NCI-H1694 treated with DMSO at 0.1 percent for 48 hours (cell line): Measurements from ENCODE around the gene CHRND.
"Not testable (repeated sequence)": the region's sequence is repeated elsewhere in the genome, so short reads cannot be mapped to it uniquely, and the experiment has no call there.

Experiments
- DNase-seq: peaks from one replicate; lab custom pipeline; 2025; lab: John Stamatoyannopoulos, UW

Gene CHRND

DNA sequence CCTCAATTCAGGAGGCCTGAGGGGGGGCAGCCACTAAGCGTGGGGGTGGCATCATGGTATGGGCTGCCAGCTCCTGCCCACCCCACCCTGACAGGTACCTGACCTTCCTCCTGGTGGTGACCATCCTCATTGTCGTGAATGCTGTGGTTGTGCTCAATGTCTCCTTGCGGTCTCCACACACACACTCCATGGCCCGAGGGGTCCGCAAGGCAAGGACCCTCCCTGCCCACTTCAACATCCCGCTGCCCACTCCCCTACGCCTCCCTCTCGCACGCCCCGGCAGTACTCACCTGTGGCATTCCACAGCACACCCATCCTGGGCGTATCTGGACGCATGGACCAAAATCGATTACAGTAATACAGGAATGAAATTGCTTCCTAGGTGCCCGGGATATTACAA, 17.5 kb downstream of the CHRND start:
- no peak for DNase-seq

DNA sequence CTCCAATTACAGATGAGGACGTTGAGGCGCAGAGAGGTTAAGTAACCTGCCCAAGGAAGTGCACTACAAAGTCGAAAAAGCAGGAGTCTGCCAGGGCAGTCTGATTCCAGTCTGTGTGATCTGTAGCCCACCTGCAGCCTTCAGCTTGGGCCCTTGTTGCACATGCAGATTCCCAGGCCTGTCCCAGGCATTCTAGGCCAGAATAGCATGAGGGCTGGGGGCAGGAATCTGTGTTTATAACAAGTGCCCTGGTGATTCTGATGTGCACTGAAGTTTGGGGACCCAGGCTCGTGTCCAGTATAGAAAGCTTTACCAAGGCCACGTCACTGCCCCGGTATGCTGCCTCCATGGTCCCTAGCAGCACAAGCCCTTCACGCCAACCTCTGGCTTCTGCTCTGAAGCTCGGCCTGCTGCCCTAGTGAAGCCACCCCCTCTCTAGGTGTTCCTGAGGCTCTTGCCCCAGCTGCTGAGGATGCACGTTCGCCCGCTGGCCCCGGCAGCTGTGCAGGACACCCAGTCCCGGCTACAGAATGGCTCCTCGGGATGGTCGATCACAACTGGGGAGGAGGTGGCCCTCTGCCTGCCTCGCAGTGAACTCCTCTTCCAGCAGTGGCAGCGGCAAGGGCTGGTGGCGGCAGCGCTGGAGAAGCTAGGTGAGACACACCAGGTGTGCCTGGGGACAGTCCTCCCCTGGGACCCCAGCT, 18.1 kb downstream of the CHRND start:
- DNase-seq, result no peak

DNA sequence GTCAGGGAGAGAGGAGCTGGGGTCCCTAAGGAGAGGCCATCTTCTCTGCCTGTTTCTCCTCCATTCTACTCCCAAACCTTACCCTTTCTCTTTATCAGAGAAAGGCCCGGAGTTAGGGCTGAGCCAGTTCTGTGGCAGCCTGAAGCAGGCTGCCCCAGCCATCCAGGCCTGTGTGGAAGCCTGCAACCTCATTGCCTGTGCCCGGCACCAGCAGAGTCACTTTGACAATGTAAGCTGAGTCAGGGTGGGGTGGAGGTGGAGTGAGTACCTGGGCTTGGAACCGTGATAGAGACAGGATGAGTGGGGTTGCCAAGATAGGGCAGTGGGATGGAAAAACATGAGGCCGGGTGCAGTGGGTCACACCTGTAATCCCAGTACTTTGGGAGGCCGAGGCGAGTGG, 18.7 kb downstream of the CHRND start:
- DNase-seq, result no peak

DNA sequence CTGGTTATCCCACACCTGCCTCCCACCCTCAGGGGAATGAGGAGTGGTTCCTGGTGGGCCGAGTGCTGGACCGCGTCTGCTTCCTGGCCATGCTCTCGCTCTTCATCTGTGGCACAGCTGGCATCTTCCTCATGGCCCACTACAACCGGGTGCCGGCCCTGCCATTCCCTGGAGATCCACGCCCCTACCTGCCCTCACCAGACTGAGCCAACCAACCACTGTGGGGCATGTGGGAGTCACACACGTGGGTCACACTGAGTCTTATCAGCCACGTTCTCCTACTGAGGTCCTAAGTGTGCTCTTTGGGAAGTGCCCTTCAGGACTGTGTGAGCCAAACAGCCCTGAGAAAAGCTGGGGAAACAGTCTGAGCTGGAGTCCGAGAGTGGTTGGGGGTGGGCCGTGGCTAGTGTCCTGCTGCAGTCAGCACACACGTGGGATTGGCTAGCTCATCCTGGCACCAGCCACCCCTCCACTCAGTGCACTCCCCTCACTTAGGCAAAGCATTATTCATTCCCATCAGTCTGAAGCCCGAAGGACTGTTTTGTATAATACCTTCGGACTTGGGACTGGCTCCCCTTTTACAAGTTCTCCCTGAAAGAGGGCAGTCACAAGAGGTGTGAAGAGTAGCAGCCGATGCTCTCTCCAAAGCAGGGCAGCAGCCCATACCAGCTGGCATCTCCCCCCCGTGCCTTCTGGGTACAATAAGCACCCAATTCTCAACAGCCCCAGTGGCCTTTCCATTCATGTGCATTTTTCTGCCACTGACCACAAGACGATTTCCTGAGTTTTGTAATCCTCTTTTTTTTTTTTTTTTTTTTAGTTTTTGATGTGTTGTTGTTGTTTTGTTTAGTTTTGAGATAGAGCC, 19.8 kb downstream of the CHRND start:
- no peak for DNase-seq

DNA sequence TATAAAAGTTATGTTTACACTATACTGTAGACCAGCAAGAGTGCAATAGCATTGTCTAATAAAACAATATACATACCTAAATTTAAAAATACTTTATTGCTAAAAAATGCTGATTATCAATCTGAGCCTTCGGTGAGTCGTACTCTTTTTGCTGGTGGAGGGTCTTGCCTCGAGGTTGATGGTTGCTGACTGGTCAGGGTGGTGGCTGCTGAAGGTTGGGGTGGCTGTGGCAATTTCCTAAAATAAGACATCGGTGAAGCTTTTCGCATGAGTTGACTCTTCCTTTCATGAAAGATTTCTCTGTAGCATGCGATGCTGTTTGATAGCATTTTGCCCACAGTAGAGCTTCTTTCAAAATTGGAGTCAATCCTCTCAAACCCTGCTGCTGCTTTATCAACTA, 22.0 kb downstream of the CHRND start:
- no peak for DNase-seq

DNA sequence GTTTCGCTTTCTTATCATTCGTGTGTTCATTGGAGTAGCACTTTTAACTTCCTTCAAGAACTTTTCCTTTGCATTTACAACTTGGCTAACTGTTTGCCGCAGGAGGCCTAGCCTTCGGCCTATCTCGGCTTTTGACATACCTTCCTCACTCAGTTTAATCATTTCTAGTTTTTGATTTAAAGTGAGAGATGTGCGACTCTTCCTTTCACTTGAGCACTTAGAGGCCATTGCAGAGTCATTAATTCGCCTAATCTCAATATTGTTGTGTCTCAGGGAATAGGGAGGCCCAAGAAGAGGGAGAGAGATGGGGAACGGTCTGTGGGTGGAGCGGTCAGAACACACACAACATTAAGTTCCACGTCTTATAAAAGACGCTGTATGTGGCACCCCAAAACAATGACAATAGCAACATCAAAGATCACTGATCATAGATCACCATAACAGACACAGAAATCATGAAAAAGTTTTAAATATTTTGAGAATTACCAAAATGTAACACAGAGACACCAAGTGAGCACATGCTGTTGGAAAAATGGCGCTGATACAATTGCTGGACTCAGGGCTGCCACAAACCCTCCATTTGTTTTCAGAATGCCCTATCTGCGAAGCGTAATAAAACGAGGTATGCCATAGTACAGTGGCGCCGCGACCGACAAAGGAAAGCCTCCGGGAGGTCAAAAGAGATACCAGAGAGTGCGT, 23.8 kb downstream of the CHRND start:
- DNase-seq, result no peak

DNA sequence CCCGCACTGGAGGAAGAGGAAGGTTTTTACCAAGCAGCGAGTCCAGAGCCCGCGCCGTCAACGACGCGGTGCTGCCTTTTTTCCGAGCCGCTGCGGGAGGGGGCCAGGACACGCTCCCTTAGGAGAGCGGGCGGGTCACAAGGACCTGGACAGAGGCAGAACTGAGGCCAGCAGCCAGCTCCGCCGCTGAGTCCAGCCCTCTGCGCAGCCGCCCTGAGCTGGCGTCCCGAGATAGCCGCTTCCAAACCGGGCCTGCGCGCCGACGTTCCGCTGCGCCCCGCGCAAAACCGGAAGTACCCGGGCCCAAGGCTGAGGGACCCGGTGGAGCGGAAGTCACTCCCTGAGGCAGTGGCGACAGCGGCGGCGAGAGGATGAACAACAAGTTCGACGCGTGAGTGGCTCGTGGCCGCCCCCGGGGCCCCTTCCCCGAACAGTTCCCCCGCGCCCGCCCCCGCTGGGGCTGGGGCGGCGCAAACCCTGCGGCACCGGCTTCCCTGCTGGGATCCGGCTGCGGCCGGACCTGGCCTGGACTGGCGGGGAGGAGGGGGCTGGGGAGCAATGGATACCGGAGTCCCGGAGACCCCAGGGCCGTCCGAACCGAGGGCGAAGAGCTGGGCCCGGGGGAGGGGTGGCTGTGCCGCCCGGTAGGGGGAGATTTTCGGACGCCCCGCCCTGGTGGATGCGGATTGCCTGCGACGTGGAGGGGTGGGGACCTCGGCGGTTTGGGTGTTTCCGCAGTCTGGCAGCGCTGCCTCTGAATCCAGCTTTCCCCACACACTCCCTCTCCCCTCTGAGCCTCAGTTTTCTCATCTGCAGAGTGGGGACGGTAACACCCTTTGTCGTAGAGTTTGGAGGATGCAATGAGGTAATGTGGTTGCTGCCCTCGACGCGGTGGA, 24.6 kb downstream of the CHRND start, which contains the start of the genes EIF4E2 and TIGD1:
EIF4E2 (plus strand) TSS at position 336 of the 896 bp plus-strand sequence; CDS start at position 372, 36 bp downstream.
TIGD1 (minus strand) TSS at position 204 of the 896 bp plus-strand sequence. CDS start 675 bp downstream, outside the sequence.
- DNase-seq, result peak; percentile 74

DNA sequence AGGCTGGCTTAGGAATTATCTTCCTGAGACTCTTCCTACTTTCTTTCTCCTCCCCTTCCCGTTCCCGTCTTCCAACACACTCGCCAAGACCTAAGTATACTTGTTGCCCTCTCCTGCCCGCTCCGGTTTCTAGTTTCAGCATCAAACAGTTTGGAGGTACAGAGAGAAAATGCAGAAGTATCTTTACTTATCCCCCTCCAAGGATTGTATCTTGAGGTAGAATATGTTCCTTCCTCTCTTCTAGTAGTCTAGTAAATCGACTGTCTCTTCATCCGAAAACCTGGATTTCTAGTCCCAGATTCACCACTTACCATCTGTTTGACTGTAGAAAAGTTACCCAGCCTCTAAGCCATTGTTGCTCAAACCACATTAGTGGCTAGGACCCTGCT, 25.3 kb downstream of the CHRND start:
- no peak for DNase-seq

DNA sequence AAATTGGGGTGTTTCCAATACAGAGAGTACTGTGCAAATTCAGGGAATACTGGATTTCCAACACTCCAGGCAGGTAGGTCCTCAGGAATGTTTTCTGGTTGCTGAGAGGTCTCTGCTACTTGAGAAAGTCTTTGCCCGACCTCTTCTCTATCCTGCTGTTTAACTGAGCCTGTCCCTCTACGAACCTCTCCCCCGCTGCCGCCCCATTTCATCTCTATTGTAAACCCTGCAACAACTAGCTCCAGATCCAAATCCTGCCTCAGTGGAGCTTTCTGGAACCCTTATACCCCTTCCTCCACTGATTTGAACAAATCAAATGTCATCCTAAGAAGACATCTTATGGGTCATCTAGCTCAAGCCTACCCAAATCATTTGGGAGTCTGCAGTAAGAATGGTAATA, 25.8 kb downstream of the CHRND start:
- DNase-seq, result no peak

DNA sequence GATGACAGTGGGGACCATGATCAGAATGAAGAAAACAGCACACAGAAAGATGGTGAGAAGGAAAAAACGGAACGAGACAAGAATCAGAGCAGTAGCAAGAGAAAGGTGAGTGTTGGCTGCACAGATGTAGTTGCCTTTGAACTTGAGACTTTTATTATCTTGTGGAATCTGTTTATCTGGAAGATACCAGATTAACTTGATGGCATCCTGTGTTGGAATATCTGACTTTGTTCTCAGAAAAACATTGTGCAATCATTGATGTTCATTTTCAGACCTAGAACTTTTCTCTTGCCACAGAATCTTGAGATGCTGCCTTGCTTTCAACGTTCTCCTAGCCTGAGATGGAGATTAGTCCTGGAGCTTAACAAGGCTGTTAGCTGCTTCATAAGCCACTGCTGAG, 30.5 kb downstream of the CHRND start:
- DNase-seq, result no peak

DNA sequence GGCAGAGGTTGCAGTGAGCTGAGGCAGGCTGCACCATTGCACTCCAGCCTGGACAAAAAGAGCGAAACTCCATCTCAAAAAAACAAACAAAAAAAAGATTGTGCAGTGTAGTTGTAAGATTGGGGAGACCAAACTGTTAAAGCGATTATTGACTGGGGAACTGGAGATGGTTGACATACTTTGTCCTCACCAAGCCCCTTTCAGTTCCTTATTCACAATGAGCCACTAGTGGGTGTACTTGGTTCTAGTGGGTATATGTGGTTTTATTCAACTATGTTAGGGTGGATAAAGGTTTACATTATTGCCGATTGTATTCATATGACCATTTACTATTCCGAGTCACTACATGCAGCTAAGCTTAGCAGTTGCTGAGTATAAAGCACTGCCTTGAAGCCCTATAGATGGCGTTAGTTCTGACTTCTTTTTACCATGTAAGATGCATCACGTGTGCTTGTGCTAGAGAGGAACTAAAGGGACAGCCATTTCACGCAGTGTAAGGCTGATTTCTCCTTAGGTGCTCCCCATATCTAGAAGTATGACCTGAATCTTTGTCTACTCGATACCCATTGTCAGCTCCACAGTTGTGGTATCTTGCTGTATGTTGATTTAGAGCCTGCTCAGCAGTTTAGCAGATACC, 36.7 kb downstream of the CHRND start:
- no peak for DNase-seq

DNA sequence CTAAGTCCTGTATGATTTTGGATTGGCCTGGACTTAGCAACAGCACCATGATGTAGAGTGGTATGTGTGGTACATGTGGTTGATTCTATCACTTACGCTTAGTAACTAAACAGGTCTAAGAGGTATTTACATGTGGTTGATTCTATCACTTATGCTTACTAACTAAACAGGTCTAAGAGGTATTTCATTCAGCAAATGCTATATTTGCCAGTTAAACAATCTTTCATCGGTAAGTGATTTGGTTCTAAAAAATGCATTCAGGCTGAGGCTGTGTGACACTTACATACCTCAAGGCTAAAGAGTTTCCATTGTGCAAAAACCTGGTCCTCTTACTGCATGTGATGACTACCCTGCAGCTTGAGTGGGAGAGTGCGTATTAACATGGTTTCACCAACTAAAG, 37.6 kb downstream of the CHRND start:
- no peak for DNase-seq

DNA sequence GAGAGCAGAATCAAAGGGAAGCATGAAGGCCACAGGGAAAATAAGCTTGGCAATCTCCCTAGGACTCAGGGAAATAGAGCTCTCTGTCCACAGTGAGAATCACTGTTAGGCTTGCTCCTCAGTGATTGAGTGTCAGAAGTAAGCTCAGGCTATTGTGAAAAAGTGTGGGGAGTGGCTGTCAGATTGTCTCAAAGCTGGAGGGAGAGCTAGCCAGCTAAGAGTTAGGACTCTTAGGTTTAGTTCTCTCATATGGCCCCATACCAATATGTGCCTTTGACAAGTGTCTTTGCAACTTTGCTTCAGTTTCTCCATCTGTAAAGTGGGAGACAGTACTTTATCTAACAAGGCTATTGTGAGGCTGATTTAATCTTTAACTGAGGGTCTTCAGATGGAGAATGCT, 41.8 kb downstream of the CHRND start:
- DNase-seq, result no peak

DNA sequence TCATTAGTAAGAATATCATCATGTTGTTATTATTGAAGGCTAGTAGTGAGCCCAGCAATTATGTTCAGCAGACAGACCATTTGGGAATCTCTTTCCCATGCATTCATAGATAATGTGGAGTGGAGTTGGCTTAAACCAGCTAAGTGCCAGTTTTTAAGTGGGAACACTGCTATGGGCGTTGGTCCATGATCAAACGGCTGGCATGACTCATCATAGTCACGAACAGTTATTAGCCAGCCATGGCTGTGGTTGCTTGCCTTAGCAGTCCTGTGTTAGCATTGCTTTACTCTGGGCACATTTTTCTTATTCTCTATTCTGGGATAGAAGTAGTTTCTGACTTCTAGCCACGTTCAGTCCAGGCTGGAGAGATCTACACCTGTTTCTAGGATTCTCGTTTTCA, 42.2 kb downstream of the CHRND start:
- no peak for DNase-seq

DNA sequence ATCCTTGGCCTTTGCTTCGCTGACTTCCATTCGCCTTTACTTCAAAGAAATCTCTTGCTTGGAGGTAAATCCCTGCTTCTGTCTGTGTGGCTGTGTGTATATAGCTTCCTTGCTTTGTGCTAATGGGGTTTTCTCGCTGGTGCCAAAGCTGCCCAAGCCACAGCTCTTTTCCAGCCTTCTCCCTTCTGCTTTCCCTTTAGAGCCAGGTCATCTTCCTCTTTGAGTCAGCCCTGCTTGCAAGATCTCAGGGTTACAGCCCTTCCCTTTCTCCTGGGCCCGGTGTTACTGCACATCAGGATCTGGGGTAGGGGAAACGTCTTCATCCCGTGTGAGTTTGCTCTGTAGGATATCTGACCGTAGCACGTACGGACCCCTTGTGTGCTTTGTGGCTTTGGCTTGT, 43.6 kb downstream of the CHRND start:
- no peak for DNase-seq

DNA sequence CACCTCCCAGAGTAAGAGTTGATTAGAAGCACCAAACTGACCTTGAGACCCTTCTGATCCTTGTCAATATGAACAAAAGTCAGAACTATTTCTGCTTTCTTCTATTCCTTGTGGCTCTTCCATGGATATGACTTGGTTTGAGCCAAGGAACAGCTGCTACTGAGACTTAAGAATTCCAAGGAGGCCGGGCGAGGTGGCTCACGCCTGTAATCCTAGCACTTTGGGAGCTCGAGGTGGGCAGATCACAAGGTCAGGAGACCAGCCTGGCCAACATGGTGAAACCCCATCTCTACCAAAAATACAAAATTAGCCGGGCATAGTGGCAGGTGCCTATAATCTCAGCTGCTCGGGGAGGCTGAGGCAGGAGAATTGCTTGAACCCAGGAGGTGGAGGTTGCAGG, 44.5 kb downstream of the CHRND start:
- DNase-seq, result not testable (repeated sequence)

DNA sequence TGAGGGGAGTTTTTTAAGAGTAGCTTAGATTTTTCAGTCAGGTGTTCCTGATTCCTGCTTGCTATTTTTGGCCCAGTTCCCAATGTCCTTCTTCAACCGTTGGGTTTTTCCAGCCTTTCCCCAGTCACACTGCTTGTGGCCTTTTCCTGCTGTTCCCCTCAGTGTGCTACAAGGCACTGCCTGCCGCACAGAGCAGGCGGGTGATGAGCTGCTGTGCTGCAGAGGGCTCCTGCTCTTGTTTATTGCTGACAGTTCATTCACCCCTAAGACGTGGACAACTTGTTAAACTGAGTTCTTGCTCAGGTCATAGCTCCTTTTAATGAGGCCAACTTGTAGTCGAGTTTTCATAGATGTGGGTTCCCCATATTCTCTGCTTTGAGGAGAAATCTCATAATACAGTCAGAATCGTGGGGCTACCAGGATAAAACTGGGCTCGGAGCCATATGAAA, 45.1 kb downstream of the CHRND start:
- DNase-seq, result no peak

DNA sequence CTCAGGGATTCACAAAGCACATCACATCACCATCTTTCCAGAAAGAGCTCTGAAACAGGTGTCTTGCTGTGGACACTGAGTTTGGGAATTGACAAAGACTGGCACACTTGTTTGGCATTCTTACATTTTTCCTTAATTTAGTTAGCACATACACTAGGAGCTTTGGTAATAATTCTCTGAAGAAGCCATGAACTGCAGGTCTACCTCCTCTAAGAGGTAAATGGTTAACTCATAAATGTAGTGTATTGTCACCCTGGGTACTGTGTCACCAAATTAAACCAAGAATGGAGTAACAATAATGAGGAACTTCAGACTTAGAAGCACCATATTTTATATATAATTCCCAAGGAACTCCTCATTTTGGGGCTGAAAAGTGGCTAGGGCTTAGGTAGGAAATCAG, 47.1 kb downstream of the CHRND start:
- DNase-seq, result no peak

DNA sequence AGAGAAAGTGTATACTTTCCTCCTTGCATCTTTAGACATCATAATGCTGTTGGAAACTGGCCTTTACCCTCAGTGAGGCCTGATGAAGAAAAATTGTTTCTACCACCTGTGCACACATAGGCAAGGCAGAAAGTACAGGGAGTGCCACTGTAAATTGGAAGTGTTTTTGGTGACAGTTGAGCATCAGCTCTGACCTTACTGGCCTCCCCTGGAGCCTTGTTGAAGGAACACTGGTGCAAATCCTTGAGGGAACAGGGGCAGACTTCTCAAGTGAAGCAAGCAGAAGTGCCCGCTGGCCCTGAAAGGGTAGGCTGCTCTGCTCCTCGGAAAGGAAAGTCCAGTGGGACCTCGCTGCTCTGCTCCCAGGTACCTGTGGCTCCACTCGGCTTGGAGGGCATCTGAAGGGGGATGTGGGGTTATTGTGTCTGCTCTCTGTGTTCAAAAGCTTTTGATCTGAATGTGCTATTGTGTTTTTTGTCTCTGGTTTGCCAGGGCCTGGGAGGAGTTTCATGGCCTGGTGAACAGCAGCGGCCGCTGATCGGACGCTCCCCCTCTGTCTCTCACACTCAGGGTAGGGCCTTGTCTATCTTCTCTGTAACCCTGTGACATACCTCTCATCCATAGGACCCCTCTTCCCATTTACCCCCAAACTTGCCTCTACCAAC, 47.9 kb downstream of the CHRND start:
- no peak for DNase-seq

DNA sequence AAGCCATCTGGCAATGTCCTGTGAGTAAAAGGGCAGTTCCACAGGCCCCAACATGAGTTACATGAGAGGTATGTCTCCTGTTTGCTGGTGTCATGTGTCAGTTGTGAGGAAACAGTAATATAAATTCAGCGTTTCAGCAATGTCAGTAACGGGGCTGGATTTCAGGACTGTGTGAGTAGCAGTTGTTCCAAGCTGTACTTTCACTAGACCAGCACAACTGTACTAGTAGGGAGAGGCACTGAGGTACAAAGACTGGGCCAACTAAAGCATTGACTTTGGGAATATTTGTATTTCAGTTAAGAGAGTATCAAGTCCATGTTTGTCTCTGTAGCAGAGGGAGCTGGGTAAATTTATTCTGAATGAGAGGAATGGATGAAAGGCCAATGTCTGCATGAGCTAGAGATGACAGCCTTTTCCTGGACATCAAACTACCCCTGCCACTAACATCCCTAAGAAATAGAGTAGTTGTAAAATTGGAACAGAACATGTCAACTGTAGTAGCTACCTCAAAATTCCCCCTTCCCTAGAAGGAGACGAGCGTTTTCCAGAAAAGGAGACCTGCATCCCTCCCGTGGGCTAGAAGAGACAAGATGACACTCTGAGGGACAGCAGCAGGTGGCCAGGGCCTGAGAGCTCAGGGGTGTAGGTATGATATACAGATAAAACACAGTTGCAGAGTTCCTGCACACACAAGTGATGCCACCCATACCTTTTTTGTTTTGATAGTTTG, 48.9 kb downstream of the CHRND start:
- no peak for DNase-seq
